Naive thymus-derived CD4-positive, alpha-beta T cell (primary cell): Measurements from ENCODE around the gene CA12. TPM values are rescaled to one million over a fixed set of nuclear protein-coding genes. Genes with fewer than 3 reads are reported as not detected.

ENCODE experiments used
- ATAC-seq: fragments of 150-1000 bp; cut with Tn5 transposase; 2 replicates; pipeline ENCODE4 v1.10.0; 2021; ENCODE audit warnings: mild to moderate bottlenecking, moderate library complexity
- CTCF ChIA-PET: fragments of 350-600 bp; sonication (Branson Sonifier 250); formaldehyde crosslinking; loops from one replicate; lab custom pipeline; 2021; ENCODE audit warnings: antibody characterized with exemption; lab: Charles Lee
- POLR2A ChIA-PET: fragments of 350-600 bp; sonication (Branson Sonifier 250); formaldehyde crosslinking; loops from one replicate; lab custom pipeline; 2021; ENCODE audit warnings: antibody characterized with exemption, inconsistent platforms; lab: Charles Lee
- DNase-seq, 9 donors: peaks; one replicate each; pipeline versions ENCODE4 v3.0.0 to v3.0.0-alpha.2; 2020 to 2022; ENCODE audit warnings: mixed read lengths in 1 of 9
- H3K27ac ChIP-seq: one replicate; pipeline ENCODE4 v1.7.0; 2013; ENCODE audit warnings: mild to moderate bottlenecking, low read depth, low read length, moderate library complexity
- H3K27me3 ChIP-seq, 2 donors: one replicate each; pipeline ENCODE4 v1.7.0; 2013; ENCODE audit warnings: low read length in 2 of 2, mild to moderate bottlenecking in 2 of 2, moderate library complexity in 2 of 2; ENCODE audit not compliant: control insufficient read depth in 2 of 2, insufficient read depth in 2 of 2
- H3K36me3 ChIP-seq, 3 experiments: 1 replicate in 2 of 3; 2 replicates in 1 of 3; pipeline ENCODE4 v1.7.0; 2013; ENCODE audit warnings: low read length in 3 of 3, mild to moderate bottlenecking in 3 of 3, moderate library complexity in 1 of 3; ENCODE audit not compliant: insufficient read depth in 3 of 3, control insufficient read depth in 2 of 3
- H3K4me1 ChIP-seq, 2 donors: one replicate each; pipeline ENCODE4 v1.7.0; 2013; ENCODE audit warnings: low read length in 2 of 2, mild to moderate bottlenecking in 2 of 2, moderate library complexity in 1 of 2; ENCODE audit not compliant: control insufficient read depth in 2 of 2, insufficient read depth in 2 of 2
- H3K4me3 ChIP-seq: 2 replicates; pipeline ENCODE4 v1.7.0; 2013; ENCODE audit warnings: mild to moderate bottlenecking, low read length
- H3K9me3 ChIP-seq, 3 experiments: 1 replicate in 2 of 3; 2 replicates in 1 of 3; pipeline ENCODE4 v1.7.0; 2013; ENCODE audit warnings: low read length in 3 of 3; ENCODE audit not compliant: control insufficient read depth in 2 of 3
- H3K27ac Mint-ChIP-seq, 9 donors: one replicate each; pipeline ENCODE4 v1.8.0; 2020 to 2022; ENCODE audit warnings: mixed read lengths in 9 of 9, mild to moderate bottlenecking in 8 of 9, moderate library complexity in 5 of 9, inconsistent platforms in 2 of 9
- H3K27me3 Mint-ChIP-seq, 5 donors: one replicate each; pipeline ENCODE4 v1.8.0; 2021 to 2022; ENCODE audit warnings: mixed read lengths in 5 of 5, mild to moderate bottlenecking in 1 of 5
- H3K36me3 Mint-ChIP-seq, 5 donors: one replicate each; pipeline ENCODE4 v1.8.0; 2020 to 2022; ENCODE audit warnings: mixed read lengths in 5 of 5, mild to moderate bottlenecking in 3 of 5, inconsistent platforms in 1 of 5
- H3K4me1 Mint-ChIP-seq, 7 donors: one replicate each; pipeline ENCODE4 v1.8.0; 2020 to 2022; ENCODE audit warnings: mixed read lengths in 7 of 7, mild to moderate bottlenecking in 3 of 7, inconsistent platforms in 1 of 7
- H3K4me3 Mint-ChIP-seq, 10 donors: one replicate each; pipeline ENCODE4 v1.8.0; 2020 to 2022; ENCODE audit warnings: mild to moderate bottlenecking in 10 of 10, mixed read lengths in 10 of 10, moderate library complexity in 6 of 10, inconsistent platforms in 2 of 10
- H3K9me3 Mint-ChIP-seq, 11 donors: one replicate each; pipeline ENCODE4 v1.8.0; 2020 to 2022; ENCODE audit warnings: mixed read lengths in 11 of 11, mild to moderate bottlenecking in 4 of 11, inconsistent platforms in 1 of 11, moderate library complexity in 1 of 11
- intact Hi-C, 2 donors: fragments of 100-400 bp; cut with micrococcal nuclease; formaldehyde crosslinking; loops; one replicate each; pipeline ENCODE4 v1.15.1; 2023
- polyA plus RNA-seq, 2 donors: library from polyadenylated mRNA; unstranded; fragments of 300-500 nt; fragmentation: Illumina TruSeq; gene quantifications; one replicate each; pipeline ENCODE4 v1.2.3, GENCODE V29; 2021
- total RNA-seq, 6 experiments: library from RNA in 5 of 6; stranded (reverse) in 5 of 6; gene quantifications; 1 replicate in 5 of 6; 2 replicates in 1 of 6; pipeline ENCODE4 v1.2.3 and lab custom pipeline; 2021 to 2026

CA12 gene
- total and polyA plus RNA-seq, 7 experiments from 2014 or later: 0.02 TPM; not detected in 6

- intact Hi-C loops: no loop called here
- no peak for DNase-seq
- peaks cover 0 to 7% (median under 1%) of the 10 kb centered on the region in 7 donors for H3K4me1 Mint-ChIP-seq
Observed at GRCh38 chr15:63409179-63409578, 27.5 kb upstream of the CA12 start.

GRCh38 chr15:63408524-63408923 lies 26.9 kb upstream of the CA12 start:
- no peaks in the 10 kb centered on the region for H3K9me3 ChIP-seq
- no peak overlapping the region for H3K4me3 ChIP-seq
- H3K36me3 ChIP-seq: no peaks in the 10 kb centered on the region
- DNase-seq (no peak), ATAC-seq (no peak)
- ChIA-PET POLR2A (no interaction called here), CTCF (interaction anchor here (1.0 kb wide), 1 partner anchor 71 kb away, joined by 5 read pairs; no protein-coding TSS in a partner anchor)
- no peaks in the 10 kb centered on the region for H3K27me3 ChIP-seq
- H3K4me3 Mint-ChIP-seq: no peak overlapping the region
- H3K4me1 Mint-ChIP-seq: peaks cover 0 to 7% (median 0%) of the 10 kb centered on the region in 7 donors
- H3K27ac Mint-ChIP-seq: no peak overlapping the region
- peaks cover 0 to 9% (median 0%) of the 10 kb centered on the region in 5 donors for H3K27me3 Mint-ChIP-seq
- intact Hi-C loops: no loop called here
- H3K9me3 Mint-ChIP-seq: no peaks in the 10 kb centered on the region
- no peaks in the 10 kb centered on the region for H3K36me3 Mint-ChIP-seq
- H3K27ac ChIP-seq: no peak overlapping the region
- H3K4me1 ChIP-seq: peaks cover 0 to 3% of the 10 kb centered on the region in 2 donors

More at GRCh38 chr15:63409179-63409578, 27.5 kb upstream of the CA12 start:
- Histone ChIP-seq H3K27ac (no peak overlapping the region), H3K4me1 (peaks cover 0 to 3% of the 10 kb centered on the region in 2 donors), H3K9me3 (no peaks in the 10 kb centered on the region), H3K36me3 (no peaks in the 10 kb centered on the region), H3K4me3 (no peak overlapping the region), H3K27me3 (no peaks in the 10 kb centered on the region)
- Mint-ChIP-seq H3K36me3 (no peaks in the 10 kb centered on the region), H3K27me3 (peaks cover 0 to 9% (median 0%) of the 10 kb centered on the region in 5 donors), H3K27ac (no peak overlapping the region), H3K4me3 (no peak overlapping the region), H3K9me3 (no peaks in the 10 kb centered on the region)
- ChIA-PET CTCF (interaction anchor here (1.0 kb wide), 1 partner anchor 70 kb away, joined by 5 read pairs; no protein-coding TSS in a partner anchor), POLR2A (no interaction called here)
- ATAC-seq: no peak

GRCh38 chr15:63407612-63408011 lies 26.0 kb upstream of the CA12 start:
- Mint-ChIP-seq H3K27me3 (peaks cover 0 to 9% (median 0%) of the 10 kb centered on the region in 5 donors), H3K27ac (no peak overlapping the region), H3K36me3 (no peaks in the 10 kb centered on the region), H3K9me3 (no peaks in the 10 kb centered on the region), H3K4me3 (no peak overlapping the region), H3K4me1 (peaks cover 0 to 8% (median 0%) of the 10 kb centered on the region in 7 donors)
- intact Hi-C loops: no loop called here
- Histone ChIP-seq H3K27ac (no peak overlapping the region), H3K4me3 (no peak overlapping the region), H3K4me1 (peaks cover 0 to 3% of the 10 kb centered on the region in 2 donors), H3K9me3 (no peaks in the 10 kb centered on the region), H3K36me3 (no peaks in the 10 kb centered on the region), H3K27me3 (no peaks in the 10 kb centered on the region)
- ATAC-seq (no peak), DNase-seq (no peak)
- CTCF ChIA-PET: no interaction called here
- POLR2A ChIA-PET: no interaction called here

- Mint-ChIP-seq H3K4me1 (peaks cover 0 to 9% (median 0%) of the 10 kb centered on the region in 7 donors), H3K4me3 (no peak overlapping the region), H3K9me3 (no peaks in the 10 kb centered on the region), H3K36me3 (no peaks in the 10 kb centered on the region), H3K27me3 (peaks cover 0 to 9% (median 0%) of the 10 kb centered on the region in 5 donors), H3K27ac (no peak overlapping the region)
- Histone ChIP-seq H3K36me3 (no peaks in the 10 kb centered on the region), H3K27ac (no peak overlapping the region), H3K27me3 (no peaks in the 10 kb centered on the region), H3K9me3 (no peaks in the 10 kb centered on the region), H3K4me1 (peaks cover 0 to 3% of the 10 kb centered on the region in 2 donors), H3K4me3 (no peak overlapping the region)
- CTCF ChIA-PET: interaction anchor here (0.5 to 1.8 kb wide), 3 partner anchors 312 to 429 kb away, joined by 3 to 5 read pairs (median 3); no protein-coding TSS in a partner anchor
- POLR2A ChIA-PET: no interaction called here
- DNase-seq: no peak
- intact Hi-C loops: no loop called here
- ATAC-seq: no peak
Observed at GRCh38 chr15:63405683-63406390, 24.2 kb upstream of the CA12 start.

- intact Hi-C loops: no loop called here
Observed at GRCh38 chr15:63405159-63405558, 23.5 kb upstream of the CA12 start.

GRCh38 chr15:63403254-63403945 lies 21.8 kb upstream of the CA12 start:
- ATAC-seq (no peak), DNase-seq (no peak)
- H3K4me3 ChIP-seq: no peak overlapping the region
- H3K36me3 ChIP-seq: no peaks in the 10 kb centered on the region
- Mint-ChIP-seq H3K27ac (peak overlapping the region in 1 of 9 donors; percentile 5), H3K9me3 (no peaks in the 10 kb centered on the region), H3K36me3 (no peaks in the 10 kb centered on the region), H3K4me1 (peaks cover 0 to 15% (median 0%) of the 10 kb centered on the region in 7 donors), H3K27me3 (peaks cover 0 to 9% (median 3%) of the 10 kb centered on the region in 5 donors), H3K4me3 (no peak overlapping the region)
- H3K27ac ChIP-seq: no peak overlapping the region
- H3K4me1 ChIP-seq: peaks cover 0 to 3% of the 10 kb centered on the region in 2 donors
- POLR2A ChIA-PET: no interaction called here
- CTCF ChIA-PET: interaction anchor here (0.6 to 2.6 kb wide), 9 partner anchors 11 to 357 kb away, joined by 3 to 15 read pairs (median 5); no protein-coding TSS in a partner anchor
- intact Hi-C loops: loop anchor here (1.0 to 2.0 kb wide), 5 partner anchors 115 to 355 kb away; no protein-coding TSS in a partner anchor
- no peaks in the 10 kb centered on the region for H3K9me3 ChIP-seq
- no peaks in the 10 kb centered on the region for H3K27me3 ChIP-seq

More at GRCh38 chr15:63405159-63405558, 23.5 kb upstream of the CA12 start:
- ChIA-PET CTCF (interaction anchor here (0.5 to 1.8 kb wide), 4 partner anchors 114 to 428 kb away, joined by 3 to 5 read pairs (median 4); no protein-coding TSS in a partner anchor), POLR2A (no interaction called here)
- H3K4me1 ChIP-seq: peaks cover 0 to 3% of the 10 kb centered on the region in 2 donors
- no peak overlapping the region for H3K4me3 ChIP-seq
- ATAC-seq (no peak), DNase-seq (no peak)
- no peaks in the 10 kb centered on the region for H3K36me3 ChIP-seq
- Mint-ChIP-seq H3K36me3 (no peaks in the 10 kb centered on the region), H3K27ac (no peak overlapping the region), H3K27me3 (peaks cover 0 to 9% (median 0%) of the 10 kb centered on the region in 5 donors), H3K4me3 (no peak overlapping the region), H3K4me1 (peaks cover 0 to 9% (median 0%) of the 10 kb centered on the region in 7 donors), H3K9me3 (no peaks in the 10 kb centered on the region)
- H3K27me3 ChIP-seq: no peaks in the 10 kb centered on the region
- no peak overlapping the region for H3K27ac ChIP-seq
- no peaks in the 10 kb centered on the region for H3K9me3 ChIP-seq
